Kidney (tissue), 14 donors: ENCODE data around the gene RNF157. TPM values are rescaled to one million over a fixed set of nuclear protein-coding genes. Genes with fewer than 3 reads are reported as not detected.
"Not testable (repeated sequence)": the region's sequence is repeated elsewhere in the genome, so short reads cannot be mapped to it uniquely, and the experiment has no call there.

ENCODE experiments used
- DNase-seq, 5 donors: peaks; one replicate each; pipeline ENCODE4 v3.0.0-alpha.2; 2013 to 2020
- FAIRE-seq: peaks from 2 replicates; lab custom pipeline; 2012; peaks lifted over from hg19 to GRCh38; lab: Jason Lieb, UNC
- H3K27ac ChIP-seq, 2 donors: one replicate each; pipeline ENCODE4 v1.7.0; 2013; ENCODE audit warnings: low read depth in 2 of 2, low read length in 2 of 2, inconsistent platforms in 1 of 2
- H3K27me3 ChIP-seq: one replicate; pipeline ENCODE4 v1.7.1; 2013; ENCODE audit warnings: low read length, inconsistent platforms; ENCODE audit not compliant: control insufficient read depth, insufficient read depth
- H3K36me3 ChIP-seq, 3 donors: one replicate each; pipeline versions ENCODE4 v1.7.0 to v1.7.1; 2013; ENCODE audit warnings: low read length in 3 of 3, control low read depth in 1 of 3, inconsistent platforms in 1 of 3; ENCODE audit not compliant: insufficient read depth in 3 of 3, control insufficient read depth in 2 of 3
- H3K4me1 ChIP-seq, 3 donors: one replicate each; pipeline versions ENCODE4 v1.7.0 to v1.7.1; 2013; ENCODE audit warnings: low read length in 3 of 3, inconsistent platforms in 1 of 3, low read depth in 1 of 3; ENCODE audit not compliant: control insufficient read depth in 2 of 3, insufficient read depth in 2 of 3
- H3K4me3 ChIP-seq, 3 donors: one replicate each; pipeline versions ENCODE4 v1.7.0 to v1.8.1; 2013; ENCODE audit warnings: low read length in 3 of 3, control low read depth in 1 of 3, inconsistent platforms in 1 of 3
- H3K9ac ChIP-seq, 3 donors: one replicate each; pipeline versions ENCODE4 v1.7.0 to v1.7.1; 2013; ENCODE audit warnings: low read length in 3 of 3, control low read depth in 1 of 3, inconsistent platforms in 1 of 3
- H3K9me3 ChIP-seq, 3 donors: one replicate each; pipeline versions ENCODE4 v1.7.0 to v1.7.1; 2013; ENCODE audit warnings: low read length in 3 of 3, control low read depth in 1 of 3, inconsistent platforms in 1 of 3; ENCODE audit not compliant: control insufficient read depth in 2 of 3, insufficient read depth in 1 of 3
- CTCF ChIP-seq: IDR thresholded peaks from 3 replicates; pipeline ENCODE4 v1.5.1; 2012; ENCODE audit warnings: mild to moderate bottlenecking, moderate library complexity, borderline replicate concordance; ENCODE audit not compliant: insufficient read depth; ENCODE audit errors: extremely low read depth
- intact Hi-C: fragments of 100-400 bp; cut with DNase I; formaldehyde crosslinking; loops from one replicate; pipeline ENCODE4 v1.11.1; 2022
- polyA plus RNA-seq: library from polyadenylated mRNA; stranded (reverse); fragments of 350-450 nt; fragmentation: Illumina TruSeq; extraction: RNeasy Lipid Tissue Mini Kit (QIAGEN cat#74804); gene quantifications from one replicate; pipeline ENCODE4 v1.2.3, GENCODE V29; 2014; ENCODE audit warnings: low read depth, low replicate concordance; ENCODE audit not compliant: insufficient read depth
- total RNA-seq: library from RNA; stranded (reverse); fragmentation: NEBNext Ultra II Directional; extraction: Animal tissue kit (Norgen Biotek cat#: 25700); gene quantifications from one replicate; pipeline ENCODE4 v1.2.1, GENCODE V29; 2021
- donor health status: control.
- donor health status: control.
- donor health status: control.
- donor health status: control.
- donor health status: control.
- donor health status: DM: yes; HTN: yes; CAD: no.
- donor health status: Normal renal cell carcinoma (clear cell type).

RNF157 gene
- total and polyA plus RNA-seq, 2 donors from 2014 or later: 4.8 to 12.4 TPM

GRCh38 chr17:76188213-76189016, 51.9 kb downstream of the RNF157 start:
- DNase-seq (no peak), FAIRE-seq (no peak)
- Histone ChIP-seq H3K9me3 (no peaks in the 10 kb centered on the region), H3K27me3 (no peaks in the 10 kb centered on the region), H3K36me3 (no peaks in the 10 kb centered on the region), H3K4me3 (no peak overlapping the region), H3K4me1 (no peaks in the 10 kb centered on the region), H3K9ac (no peak overlapping the region), H3K27ac (no peak overlapping the region)
- no peak for TF ChIP-seq CTCF
- intact Hi-C loops: no loop called here

GRCh38 chr17:76186774-76187173, 53.5 kb downstream of the RNF157 start:
- H3K27me3 ChIP-seq, H3K36me3 ChIP-seq, FAIRE-seq, H3K9me3 ChIP-seq, H3K9ac ChIP-seq, H3K27ac ChIP-seq, DNase-seq, H3K4me1 ChIP-seq, intact Hi-C loops, H3K4me3 ChIP-seq: not testable (repeated sequence)

GRCh38 chr17:76184290-76184689, 56.0 kb downstream of the RNF157 start:
- H3K9me3 ChIP-seq: no peaks in the 10 kb centered on the region
- TF ChIP-seq CTCF: no peak
- DNase-seq: no peak
- H3K4me1 ChIP-seq: peaks cover 0 to 3% (median 0%) of the 10 kb centered on the region in 3 donors
- FAIRE-seq: no peak
- H3K36me3 ChIP-seq: no peaks in the 10 kb centered on the region
- H3K27ac ChIP-seq: no peak overlapping the region
- H3K4me3 ChIP-seq: no peak overlapping the region
- H3K9ac ChIP-seq: no peak overlapping the region
- no peaks in the 10 kb centered on the region for H3K27me3 ChIP-seq
- intact Hi-C loops: no loop called here

- intact Hi-C loops: no loop called here
- peaks cover 0 to 3% (median 0%) of the 10 kb centered on the region in 3 donors for H3K4me1 ChIP-seq
- H3K4me3 ChIP-seq: no peak overlapping the region
- peak; percentile 88 to 95 (median 93) for DNase-seq
- H3K27ac ChIP-seq: no peak overlapping the region
- peak; percentile 95 for TF ChIP-seq CTCF
- no peaks in the 10 kb centered on the region for H3K27me3 ChIP-seq
- H3K36me3 ChIP-seq: no peaks in the 10 kb centered on the region
- FAIRE-seq: no peak
- no peak overlapping the region for H3K9ac ChIP-seq
- H3K9me3 ChIP-seq: no peaks in the 10 kb centered on the region
These were observed 58.1 kb downstream of the RNF157 start for GRCh38 chr17:76182016-76182764.
